Amniotic epithelial cell (primary cell): ENCODE measurements around the gene DCTN3.

Experiments
- DNase-seq: peaks from one replicate; pipeline ENCODE4 v3.0.0-alpha.2; 2010; ENCODE audit warnings: low read depth

The DCTN3 gene

GRCh38 chr9:34573599-34574325, 46.5 kb downstream of the DCTN3 start:
- no peak for DNase-seq

GRCh38 chr9:34572628-34573027, 47.7 kb downstream of the DCTN3 start:
- DNase-seq, result no peak

DNA sequence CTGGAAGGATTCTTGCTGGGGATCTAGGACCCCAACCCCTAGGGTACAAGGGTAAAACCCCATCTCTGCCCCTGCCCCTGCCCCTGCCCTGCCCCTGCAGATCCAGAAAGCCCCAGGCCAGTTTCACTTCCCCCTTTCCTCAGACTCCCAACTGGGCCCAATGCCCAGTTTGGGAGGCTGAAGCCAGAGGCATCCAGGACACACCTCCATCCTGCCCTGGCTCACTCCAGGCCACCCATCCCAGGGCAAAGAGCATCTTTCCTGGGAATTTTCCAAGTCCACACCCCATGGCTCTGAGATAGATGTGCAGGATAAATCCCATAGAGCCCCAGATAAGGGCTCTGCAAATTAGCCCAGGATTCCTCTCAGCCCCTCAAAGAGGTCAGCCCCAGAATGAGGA, 48.2 kb downstream of the DCTN3 start:
- no peak for DNase-seq

DNA sequence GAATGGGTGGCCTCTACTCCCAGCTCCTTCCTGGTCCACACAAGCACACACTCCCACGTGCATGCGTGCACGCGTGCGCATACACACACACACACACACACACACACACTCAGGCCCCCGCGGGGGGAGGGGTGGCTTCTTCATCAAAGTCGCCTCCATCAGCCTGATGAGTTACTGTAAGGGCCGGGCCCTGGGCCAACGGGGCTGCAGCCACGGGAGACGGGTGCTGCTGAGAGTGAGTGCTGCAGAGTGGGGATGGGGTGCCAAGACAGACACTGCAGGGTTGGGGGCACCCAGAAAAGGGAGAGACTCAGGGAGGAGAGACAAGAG, 48.8 kb downstream of the DCTN3 start:
- DNase-seq, result no peak

- DNase-seq, result no peak
Observed at GRCh38 chr9:34570809-34571480, 49.4 kb downstream of the DCTN3 start.

DNA sequence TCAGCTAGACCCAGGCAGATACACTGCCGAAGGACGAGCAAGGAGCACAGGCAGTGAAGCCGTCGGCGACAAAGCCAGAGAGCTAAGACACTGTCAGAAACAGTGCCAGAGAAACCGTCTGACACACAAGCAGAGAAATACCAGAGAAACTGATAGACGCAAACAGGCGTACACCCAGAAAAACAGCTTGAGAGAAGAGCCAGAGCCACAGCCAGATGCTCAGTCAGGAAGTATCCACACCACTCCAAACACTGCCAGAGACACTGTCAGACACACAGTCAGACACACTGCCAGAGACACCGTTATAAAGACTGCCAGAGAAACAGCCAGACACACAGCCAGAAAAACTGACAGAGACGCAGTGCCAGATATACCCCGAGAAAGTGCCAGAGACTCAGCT, 49.9 kb downstream of the DCTN3 start:
- no peak for DNase-seq

DNA sequence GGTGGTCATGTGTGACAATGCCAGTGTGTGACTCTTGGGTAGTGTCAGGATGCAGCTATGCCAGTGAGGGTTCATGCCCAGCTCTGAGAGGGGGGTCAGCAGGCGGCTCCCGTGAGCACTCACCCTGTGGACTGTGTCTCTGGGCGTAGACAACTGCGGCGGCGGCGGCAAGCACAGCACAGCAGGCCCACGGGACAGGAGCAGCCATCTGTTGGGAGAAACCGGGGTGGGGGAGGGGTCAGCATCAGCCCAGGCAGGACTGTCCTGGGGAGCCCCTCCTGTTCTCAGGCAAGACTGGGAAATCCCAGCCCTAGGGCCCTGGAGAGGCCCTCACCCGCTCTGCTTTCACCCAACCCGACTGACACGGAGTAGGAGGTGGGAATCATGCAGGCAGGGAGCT, 51.5 kb downstream of the DCTN3 start:
- no peak for DNase-seq

GRCh38 chr9:34568133-34568532, 52.2 kb downstream of the DCTN3 start:
- DNase-seq, result no peak

GRCh38 chr9:34566972-34567371, 53.3 kb downstream of the DCTN3 start:
- DNase-seq, result no peak

DNA sequence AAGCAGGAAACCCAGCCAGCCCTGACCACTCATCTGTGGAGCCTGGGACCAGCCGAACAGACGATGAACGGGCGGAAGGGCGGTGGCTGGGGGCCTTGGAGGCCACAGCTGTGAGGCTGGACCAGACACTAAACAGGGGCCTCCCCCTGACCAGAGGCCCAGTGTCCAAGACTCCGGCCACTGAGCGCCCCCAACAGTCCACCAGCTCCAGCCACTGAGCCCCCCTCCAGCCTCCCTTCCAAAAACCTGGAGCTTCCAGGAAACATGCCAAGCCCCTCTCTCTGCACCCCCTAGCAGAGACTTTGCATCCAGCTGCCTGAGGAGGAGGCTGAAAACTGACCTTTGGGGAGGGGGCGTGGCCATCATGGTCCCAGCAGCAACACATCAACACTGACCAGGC, 54.0 kb downstream of the DCTN3 start:
- no peak for DNase-seq

- DNase-seq, result no peak
Observed at GRCh38 chr9:34565856-34566255, 54.4 kb downstream of the DCTN3 start.

DNA sequence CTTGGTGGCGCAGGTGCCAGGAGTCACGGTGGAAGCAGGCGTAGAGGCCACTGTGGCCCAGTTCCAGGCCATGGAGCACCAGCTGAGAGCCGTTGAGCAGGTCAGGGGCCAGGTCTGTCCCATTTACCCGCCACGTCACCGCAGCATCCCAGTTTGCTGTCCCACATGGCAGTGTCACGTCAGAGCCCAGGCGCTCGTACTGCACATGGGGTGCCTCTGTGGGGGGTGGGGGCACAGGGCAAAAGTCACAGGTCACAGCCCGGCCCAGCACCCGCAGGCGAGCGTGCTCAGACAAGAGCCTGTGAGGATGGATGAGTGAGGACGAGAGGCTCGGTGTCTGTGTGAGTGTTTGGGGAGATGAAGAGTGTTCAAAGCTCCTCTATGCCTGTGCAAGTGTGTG, 55.7 kb downstream of the DCTN3 start:
- no peak for DNase-seq
